ENCODE measurements around the gene PRKCH. TPM values are rescaled to one million over a fixed set of nuclear protein-coding genes. Genes with fewer than 3 reads are reported as not detected.
A peak's percentile ranks its signal among the peaks of the same experiment; 100 is the strongest.

PRKCH gene
- total RNA-seq, 1 experiment from 2014 or later, result 12.4 TPM

- DNase-seq (ENCODE audit: unreplicated experiment), result peak; percentile 46
- H3K27me3 Mint-ChIP-seq (ENCODE audit: insufficient read depth, unreplicated experiment), result no peaks in the 10 kb centered on the region
- H3K36me3 Mint-ChIP-seq (ENCODE audit: insufficient read depth, unreplicated experiment), result no peaks in the 10 kb centered on the region
- no peaks in the 10 kb centered on the region for H3K9me3 Mint-ChIP-seq (ENCODE audit: unreplicated experiment)
- no peak overlapping the region for H3K4me3 Mint-ChIP-seq (ENCODE audit: unreplicated experiment)
- POLR2A ChIA-PET, result interaction anchor here (0.6 to 3.3 kb wide), 2 partner anchors 15 to 59 kb away, joined by 3 to 13 read pairs; no protein-coding TSS in a partner anchor
- H3K4me1 Mint-ChIP-seq (ENCODE audit: insufficient read depth, unreplicated experiment), result peaks cover 6% of the 10 kb centered on the region
- no peak for TF ChIP-seq CTCF (IDR thresholded peaks at IDR 0.05; ENCODE audit: unreplicated experiment)
- no TSS peak for BruUV-seq (replicated peaks)
- intact Hi-C loops (cut with micrococcal nuclease), result no loop called here
- CTCF ChIA-PET, result no interaction called here
- no peak overlapping the region for H3K27ac Mint-ChIP-seq (ENCODE audit: low read depth, unreplicated experiment)
These were observed 60.2 kb downstream of the PRKCH start for GRCh38 chr14:61381553-61381952.

GRCh38 chr14:61382842-61383241, 61.5 kb downstream of the PRKCH start:
- no peak for TF ChIP-seq CTCF (IDR thresholded peaks at IDR 0.05; ENCODE audit: unreplicated experiment)
- Mint-ChIP-seq H3K4me3 (ENCODE audit: unreplicated experiment) (no peak overlapping the region), H3K4me1 (ENCODE audit: insufficient read depth, unreplicated experiment) (peaks cover 6% of the 10 kb centered on the region), H3K36me3 (ENCODE audit: insufficient read depth, unreplicated experiment) (no peaks in the 10 kb centered on the region), H3K9me3 (ENCODE audit: unreplicated experiment) (no peaks in the 10 kb centered on the region), H3K27ac (ENCODE audit: low read depth, unreplicated experiment) (no peak overlapping the region), H3K27me3 (ENCODE audit: insufficient read depth, unreplicated experiment) (no peaks in the 10 kb centered on the region)
- intact Hi-C loops (cut with micrococcal nuclease), result no loop called here
- no TSS peak for BruUV-seq (replicated peaks)
- POLR2A ChIA-PET, result interaction anchor here (0.6 to 3.3 kb wide), 4 partner anchors 26 to 160 kb away, joined by 3 to 13 read pairs (median 4); no protein-coding TSS in a partner anchor
- CTCF ChIA-PET, result interaction anchor here (0.7 to 1.0 kb wide), 4 partner anchors 21 to 1650 kb away, joined by 3 to 5 read pairs (median 4); no protein-coding TSS in a partner anchor
- no peak for DNase-seq (ENCODE audit: unreplicated experiment)

GRCh38 chr14:61385002-61385685, 63.8 kb downstream of the PRKCH start:
- no peak overlapping the region for H3K4me3 Mint-ChIP-seq (ENCODE audit: unreplicated experiment)
- POLR2A ChIA-PET, result no interaction called here
- H3K27ac Mint-ChIP-seq (ENCODE audit: low read depth, unreplicated experiment), result no peak overlapping the region
- H3K9me3 Mint-ChIP-seq (ENCODE audit: unreplicated experiment), result no peaks in the 10 kb centered on the region
- H3K27me3 Mint-ChIP-seq (ENCODE audit: insufficient read depth, unreplicated experiment), result no peaks in the 10 kb centered on the region
- no TSS peak for BruUV-seq (replicated peaks)
- no peak for TF ChIP-seq CTCF (IDR thresholded peaks at IDR 0.05; ENCODE audit: unreplicated experiment)
- no peaks in the 10 kb centered on the region for H3K36me3 Mint-ChIP-seq (ENCODE audit: insufficient read depth, unreplicated experiment)
- H3K4me1 Mint-ChIP-seq (ENCODE audit: insufficient read depth, unreplicated experiment), result peaks cover 17% of the 10 kb centered on the region
- intact Hi-C loops (cut with micrococcal nuclease), result no loop called here
- CTCF ChIA-PET, result no interaction called here
- DNase-seq (ENCODE audit: unreplicated experiment), result no peak

GRCh38 chr14:61386173-61386772, 64.9 kb downstream of the PRKCH start:
- intact Hi-C loops (cut with micrococcal nuclease), result no loop called here
- H3K27ac Mint-ChIP-seq (ENCODE audit: low read depth, unreplicated experiment), result no peak overlapping the region
- no peak overlapping the region for H3K4me3 Mint-ChIP-seq (ENCODE audit: unreplicated experiment)
- DNase-seq (ENCODE audit: unreplicated experiment), result no peak
- ChIA-PET CTCF (interaction anchor here (0.6 kb wide), 3 partner anchors 65 to 178 kb away, joined by 3 to 5 read pairs (median 4); partner anchors contain the start of gene PRKCH), POLR2A (no interaction called here)
- TF ChIP-seq CTCF (IDR thresholded peaks at IDR 0.05; ENCODE audit: unreplicated experiment), result no peak
- H3K9me3 Mint-ChIP-seq (ENCODE audit: unreplicated experiment), result no peaks in the 10 kb centered on the region
- H3K4me1 Mint-ChIP-seq (ENCODE audit: insufficient read depth, unreplicated experiment), result peaks cover 22% of the 10 kb centered on the region
- no peaks in the 10 kb centered on the region for H3K36me3 Mint-ChIP-seq (ENCODE audit: insufficient read depth, unreplicated experiment)
- BruUV-seq (replicated peaks), result no TSS peak
- no peaks in the 10 kb centered on the region for H3K27me3 Mint-ChIP-seq (ENCODE audit: insufficient read depth, unreplicated experiment)

All from MCF 10A (cell line).